Neural cell (in vitro differentiated cells): ENCODE measurements around the gene LGR4. TPM values are rescaled to one million over a fixed set of nuclear protein-coding genes. Genes with fewer than 3 reads are reported as not detected.

ENCODE experiments used
- H2AFZ ChIP-seq: fragments of 200-600, 300-800 bp; sonication (generic), shearing (Covaris generic); 2 replicates; pipeline ENCODE4 v1.6.0; 2014; ENCODE audit warnings: low read depth, mild to moderate bottlenecking, antibody characterized with exemption, low read length, moderate library complexity
- H3F3A ChIP-seq: fragments of 200-600 bp; shearing (Covaris generic); 2 replicates; pipeline ENCODE4 v1.6.1; 2016; ENCODE audit warnings: mild to moderate bottlenecking, moderate library complexity, mixed read lengths, antibody characterized with exemption, low read length; ENCODE audit not compliant: insufficient read depth, poor library complexity, severe bottlenecking
- H3K27ac ChIP-seq: fragments of 200-600, 300-800 bp; sonication (generic), shearing (Covaris generic); 2 replicates; pipeline ENCODE4 v1.5.1; 2014; ENCODE audit warnings: mild to moderate bottlenecking, low read length, moderate library complexity
- H3K27me3 ChIP-seq: fragments of 300-800, 200-600 bp; sonication (generic), shearing (Covaris generic); 2 replicates; pipeline ENCODE4 v1.6.0; 2014; ENCODE audit warnings: mild to moderate bottlenecking, low read depth, low read length, moderate library complexity; ENCODE audit not compliant: insufficient read depth
- H3K36me3 ChIP-seq: fragments of 300-800, 200-600 bp; sonication (generic), shearing (Covaris generic); 2 replicates; pipeline ENCODE4 v1.5.1; 2014; ENCODE audit warnings: mild to moderate bottlenecking, antibody characterized with exemption, low read length, moderate library complexity; ENCODE audit not compliant: insufficient read depth
- H3K4me2 ChIP-seq: fragments of 300-800, 200-600 bp; sonication (generic), shearing (Covaris generic); 2 replicates; pipeline ENCODE4 v1.6.0; 2014; ENCODE audit warnings: mild to moderate bottlenecking, low read length
- H3K4me3 ChIP-seq: fragments of 300-800, 200-600 bp; sonication (generic), shearing (Covaris generic); 2 replicates; pipeline ENCODE4 v1.5.1; 2014; ENCODE audit warnings: mild to moderate bottlenecking, low read length, moderate library complexity
- H3K79me2 ChIP-seq: fragments of 200-600 bp; shearing (Covaris generic); replicated peaks from 2 replicates; pipeline ENCODE4 v1.6.0; 2014; ENCODE audit warnings: mild to moderate bottlenecking, low read length, moderate library complexity; ENCODE audit not compliant: insufficient read depth
- H3K9ac ChIP-seq: fragments of 300-800, 200-600 bp; sonication (generic), shearing (Covaris generic); 2 replicates; pipeline ENCODE4 v1.6.1; 2016; ENCODE audit warnings: mild to moderate bottlenecking, low read length, mixed read lengths
- H3K9me2 ChIP-seq: fragments of 200-600 bp; shearing (Covaris generic); 2 replicates; pipeline ENCODE4 v1.6.1; 2016; ENCODE audit warnings: mild to moderate bottlenecking, low read length, mixed read lengths; ENCODE audit not compliant: insufficient read depth
- H3K9me3 ChIP-seq: fragments of 200-600, 300-800 bp; sonication (generic), shearing (Covaris generic); 2 replicates; pipeline ENCODE4 v1.6.1; 2016; ENCODE audit warnings: mild to moderate bottlenecking, mixed run types, low read length, moderate library complexity, mixed read lengths
- H4K20me1 ChIP-seq: fragments of 200-600 bp; shearing (Covaris generic); 2 replicates; pipeline ENCODE4 v1.6.1; 2016; ENCODE audit warnings: mild to moderate bottlenecking, mixed run types; ENCODE audit not compliant: insufficient read depth
- CTCF ChIP-seq: fragments of 450-650 bp; IDR thresholded peaks from 2 replicates; pipeline ENCODE4 v1.5.1; 2014; ENCODE audit warnings: antibody characterized with exemption, mild to moderate bottlenecking, moderate library complexity; ENCODE audit not compliant: poor library complexity, severe bottlenecking
- EP300 ChIP-seq: fragments of 450-650 bp; conservative IDR thresholded peaks from 2 replicates; pipeline ENCODE4 v1.6.1; 2014; ENCODE audit warnings: antibody characterized with exemption, mild to moderate bottlenecking, moderate library complexity; ENCODE audit not compliant: poor library complexity, severe bottlenecking
- EZH2 ChIP-seq: fragments of 200-600, 300-800 bp; shearing (Covaris generic), sonication (generic); IDR thresholded peaks from 2 replicates; pipeline ENCODE4 v1.6.1; 2014; ENCODE audit warnings: antibody characterized with exemption, low read length, borderline replicate concordance, mild to moderate bottlenecking; ENCODE audit not compliant: insufficient read depth, poor library complexity, severe bottlenecking
- MXI1 ChIP-seq: fragments of 450-650 bp; conservative IDR thresholded peaks from 2 replicates; pipeline ENCODE4 v1.6.1; 2014; ENCODE audit warnings: antibody characterized with exemption, mild to moderate bottlenecking; ENCODE audit not compliant: poor library complexity, severe bottlenecking
- POLR2AphosphoS5 ChIP-seq: IDR thresholded peaks from 2 replicates; pipeline ENCODE4 v1.6.1; 2012
- RAD21 ChIP-seq: fragments of 450-650 bp; conservative IDR thresholded peaks from 2 replicates; pipeline ENCODE4 v1.6.1; 2014; ENCODE audit warnings: antibody characterized with exemption, mild to moderate bottlenecking, moderate library complexity
- REST ChIP-seq: IDR thresholded peaks from 2 replicates; pipeline ENCODE4 v1.6.1; 2012; ENCODE audit warnings: borderline replicate concordance
- SMC3 ChIP-seq: fragments of 450-650 bp; conservative IDR thresholded peaks from 2 replicates; pipeline ENCODE4 v1.6.1; 2014; ENCODE audit warnings: antibody characterized with exemption, mild to moderate bottlenecking, moderate library complexity; ENCODE audit not compliant: poor library complexity
- TAF1 ChIP-seq: IDR thresholded peaks from 2 replicates; pipeline ENCODE4 v1.6.1; 2012; ENCODE audit warnings: low read depth
- polyA plus RNA-seq: library from polyadenylated mRNA; depleted of rRNA; stranded (reverse); fragments of >200 nt; gene quantifications from 2 replicates; pipeline ENCODE4 v1.2.3, GENCODE V29; 2014

LGR4 gene
- polyA plus RNA-seq, 1 donor from 2014 or later = 11.2 TPM

- Histone ChIP-seq H4K20me1 (no peaks in the 10 kb centered on the region), H3K27me3 (no peaks in the 10 kb centered on the region), H3K9me3 (no peaks in the 10 kb centered on the region), H3K4me2 (no peak overlapping the region), H3K36me3 (no peaks in the 10 kb centered on the region), H3K27ac (no peak overlapping the region), H3K4me3 (no peak overlapping the region), H2AFZ (no peak overlapping the region), H3K9me2 (no peaks in the 10 kb centered on the region), H3K79me2 (peaks cover 70% of the 10 kb centered on the region), H3K9ac (no peak overlapping the region), H3F3A (no peaks in the 10 kb centered on the region)
- TF ChIP-seq TAF1 (no peak), SMC3 (no peak), REST (no peak), RAD21 (no peak), EZH2 (no peak), POLR2AphosphoS5 (no peak), MXI1 (no peak), CTCF (no peak), EP300 (no peak)
Measured at GRCh38 chr11:27467181-27467913, 5.2 kb downstream of the LGR4 start.

GRCh38 chr11:27466363-27466762 lies 6.2 kb downstream of the LGR4 start:
- Histone ChIP-seq H3K36me3 (no peaks in the 10 kb centered on the region), H3F3A (no peaks in the 10 kb centered on the region), H4K20me1 (no peaks in the 10 kb centered on the region), H3K4me2 (no peak overlapping the region), H2AFZ (no peak overlapping the region), H3K9me2 (no peaks in the 10 kb centered on the region), H3K27me3 (no peaks in the 10 kb centered on the region), H3K9ac (no peak overlapping the region), H3K9me3 (no peaks in the 10 kb centered on the region), H3K4me3 (no peak overlapping the region), H3K79me2 (peaks cover 77% of the 10 kb centered on the region), H3K27ac (no peak overlapping the region)
- no peak for TF ChIP-seq TAF1
- no peak for TF ChIP-seq MXI1
- TF ChIP-seq SMC3 = no peak
- no peak for TF ChIP-seq POLR2AphosphoS5
- TF ChIP-seq REST = no peak
- TF ChIP-seq EZH2 = no peak
- TF ChIP-seq RAD21 = no peak
- TF ChIP-seq CTCF = no peak
- no peak for TF ChIP-seq EP300
